GM21717 (cell line): ENCODE results near the gene SAPCD1.

Experiments
- ATAC-seq: cut with Tn5 transposase; IDR thresholded peaks from one replicate; pipeline ENCODE4 v1.9.1; 2021; ENCODE audit warnings: mild to moderate bottlenecking, moderate library complexity; ENCODE audit not compliant: unreplicated experiment

Gene SAPCD1

DNA sequence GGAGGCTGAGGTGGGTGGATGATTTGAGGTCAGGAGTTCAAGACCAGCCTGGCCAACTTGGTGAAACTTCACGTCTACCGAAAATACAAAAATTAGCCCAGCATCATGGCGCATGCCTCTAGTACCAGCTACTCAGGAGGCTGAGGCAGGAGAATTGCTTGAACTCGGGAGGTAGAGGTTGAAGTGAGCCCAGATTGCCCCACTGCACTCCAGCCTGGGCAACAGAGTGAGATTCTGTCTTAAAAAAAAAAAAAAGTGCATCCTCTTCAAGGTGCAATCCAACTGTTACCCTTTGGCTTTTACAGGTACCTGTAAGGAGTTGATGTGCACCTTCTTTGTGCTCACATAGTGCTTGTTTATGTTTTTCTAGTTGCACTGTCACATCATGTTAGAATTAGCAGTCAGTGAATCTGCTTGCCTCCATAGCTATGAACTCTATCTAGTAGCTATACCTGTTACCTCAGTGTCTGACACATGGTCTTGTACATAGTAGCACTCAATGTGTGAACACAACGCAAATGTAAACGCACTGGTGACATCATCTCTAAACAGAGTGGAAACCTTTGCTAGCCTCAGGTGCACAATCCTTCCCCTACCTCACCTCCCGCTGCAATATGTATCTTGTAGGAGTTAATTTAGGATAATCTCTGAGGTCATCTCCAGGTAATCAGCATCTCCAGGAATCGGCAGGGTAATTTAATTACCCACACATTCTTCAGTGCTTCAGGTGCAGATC, 13.0 kb upstream of the SAPCD1 start:
- no peak for ATAC-seq

DNA sequence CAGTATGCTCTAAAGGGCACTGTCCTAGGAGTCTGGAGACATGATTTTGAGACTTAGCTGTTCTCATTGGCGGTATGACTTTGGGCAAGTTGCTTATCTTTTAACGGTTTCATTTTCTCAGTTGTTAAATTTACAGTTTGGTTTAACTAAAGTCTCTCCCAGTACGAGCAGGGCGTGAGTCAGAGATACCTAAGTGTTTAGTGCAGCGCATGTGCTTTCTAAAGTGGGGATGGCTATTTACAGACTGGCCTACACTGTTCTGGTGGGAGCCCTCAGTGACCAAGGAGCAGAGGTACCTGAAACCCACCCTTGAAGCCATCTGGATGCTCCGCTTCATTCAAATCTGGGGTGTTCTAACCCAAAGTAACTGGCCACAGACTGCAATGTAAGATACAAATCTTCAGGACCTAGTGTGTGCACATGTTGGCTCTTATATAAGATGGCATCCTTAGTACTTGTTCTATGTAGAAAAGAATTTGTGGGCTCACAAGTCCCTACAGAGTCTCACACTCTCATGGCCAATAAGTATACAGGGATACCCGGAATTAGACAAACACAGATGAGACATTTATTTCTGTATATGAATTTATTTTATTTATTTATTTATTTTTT, 11.9 kb upstream of the SAPCD1 start:
- no peak for ATAC-seq

DNA sequence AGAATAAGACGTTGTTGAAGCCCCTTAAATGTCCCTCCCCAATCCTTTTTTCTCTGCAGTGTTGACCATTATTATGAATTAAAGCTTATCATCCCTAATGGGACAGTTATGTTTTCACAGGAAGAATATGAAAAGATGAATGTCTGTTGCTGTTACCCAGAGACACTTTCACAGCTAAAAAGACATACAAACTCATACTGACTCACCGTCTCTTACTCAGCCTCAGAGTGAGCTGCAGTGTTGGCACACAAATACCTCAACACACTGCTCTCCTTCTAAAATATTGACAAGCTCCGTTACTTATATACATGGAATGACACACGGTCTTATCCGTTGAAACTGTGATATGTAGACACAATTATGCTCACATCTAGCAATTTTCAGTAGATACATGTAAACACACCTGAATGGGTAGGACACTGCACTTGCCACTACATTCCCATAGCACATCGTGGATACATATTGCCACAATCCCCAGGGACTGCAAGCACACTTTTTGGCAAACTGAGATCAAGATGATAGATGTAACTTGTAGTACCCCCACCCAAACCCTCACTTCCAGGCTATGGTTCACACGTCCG, 9.6 kb upstream of the SAPCD1 start:
- no peak for ATAC-seq

DNA sequence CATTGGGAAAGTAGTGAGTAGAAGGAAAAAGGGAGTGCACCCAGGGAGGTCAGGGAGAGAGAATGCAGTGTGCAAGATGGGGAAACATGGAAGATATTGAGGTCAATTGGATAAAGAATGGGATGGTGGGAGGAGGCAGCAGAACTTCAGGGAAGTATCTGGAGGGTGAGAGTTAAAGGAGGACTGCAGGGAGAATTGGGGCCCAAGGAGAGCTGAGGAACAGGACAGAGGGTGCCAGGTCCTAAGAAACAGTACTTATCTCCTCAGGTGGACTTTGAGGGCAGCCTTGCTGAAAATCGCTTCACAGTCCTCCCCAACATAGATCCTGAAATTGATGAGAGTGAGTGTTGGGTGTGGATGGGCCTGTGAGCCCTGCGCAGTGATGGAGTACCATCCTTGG, 4.2 kb upstream of the SAPCD1 start:
- ATAC-seq, result no peak

DNA sequence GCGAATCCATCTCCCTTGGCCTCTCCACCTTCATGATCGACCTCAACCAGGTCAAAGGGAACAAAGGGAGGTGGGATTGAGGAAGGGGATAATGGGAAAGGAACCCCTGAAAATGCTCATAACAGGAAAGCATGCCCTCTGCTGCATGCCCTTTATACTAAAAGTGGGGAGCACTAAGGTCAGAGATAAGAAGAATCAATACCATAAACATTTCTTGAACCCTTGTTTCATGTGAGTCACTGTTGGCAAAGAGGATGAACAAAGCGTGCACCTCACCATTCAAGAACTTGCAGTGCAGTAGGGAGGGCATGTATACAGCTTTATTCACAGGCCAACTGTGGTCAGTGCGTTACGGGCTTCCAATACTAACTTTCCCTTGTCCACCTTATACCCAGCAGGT, 1.7 kb upstream of the SAPCD1 start:
- no peak for ATAC-seq

DNA sequence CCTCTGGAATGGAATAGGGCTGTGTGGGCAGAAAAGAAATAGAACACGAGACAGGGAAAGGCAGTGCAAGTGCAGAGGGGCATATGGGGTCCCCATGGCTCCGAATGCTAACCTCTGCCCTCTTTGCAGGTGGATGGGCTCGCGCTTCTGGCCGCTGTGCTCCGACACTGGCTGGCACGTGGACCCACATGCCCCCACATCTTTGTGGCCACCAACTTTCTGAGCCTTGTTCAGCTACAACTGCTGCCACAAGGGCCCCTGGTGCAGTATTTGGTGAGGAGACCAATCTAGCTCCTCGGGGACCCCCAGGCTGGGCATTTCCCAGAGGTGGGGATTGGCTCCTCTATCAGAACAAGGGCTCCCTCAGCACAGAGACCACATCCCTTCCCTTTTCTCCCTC, 1.1 kb upstream of the SAPCD1 start:
- ATAC-seq, result no peak

DNA sequence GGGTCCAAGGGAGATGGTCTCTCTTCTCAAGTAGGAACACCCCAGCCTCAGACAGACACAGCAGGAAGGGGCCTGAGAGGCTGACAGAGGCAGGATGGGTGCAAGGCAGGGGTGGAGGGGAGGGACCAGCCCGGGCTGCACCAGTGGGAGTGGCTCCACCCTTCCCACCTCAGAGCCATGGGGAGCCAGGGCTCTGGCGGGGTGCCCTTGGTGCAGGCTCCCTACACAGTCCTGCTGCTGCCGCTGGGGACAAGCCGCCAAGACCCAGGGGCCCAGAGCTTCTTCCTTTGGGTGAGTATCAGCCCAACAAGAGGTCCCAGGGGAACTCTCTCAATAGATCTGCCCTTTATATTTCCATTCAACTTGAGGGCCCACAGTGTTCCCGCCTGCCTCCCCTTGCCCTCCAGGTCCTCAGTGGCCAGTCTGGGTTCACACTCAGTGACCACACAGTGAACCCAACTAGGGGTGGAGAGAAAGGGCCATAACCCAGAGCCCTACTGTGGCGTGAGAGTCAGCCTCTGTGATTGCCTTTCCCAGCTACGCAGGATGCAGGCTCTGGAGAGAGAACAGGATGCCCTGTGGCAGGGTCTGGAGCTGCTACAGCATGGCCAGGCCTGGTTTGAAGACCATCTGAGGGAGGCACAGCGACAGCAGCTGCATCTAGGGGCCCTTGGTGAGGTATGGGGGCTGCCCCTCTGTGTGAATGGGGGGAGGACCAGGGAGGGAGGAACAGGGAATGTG, 592 bp downstream of the SAPCD1 start:
- no peak for ATAC-seq

DNA sequence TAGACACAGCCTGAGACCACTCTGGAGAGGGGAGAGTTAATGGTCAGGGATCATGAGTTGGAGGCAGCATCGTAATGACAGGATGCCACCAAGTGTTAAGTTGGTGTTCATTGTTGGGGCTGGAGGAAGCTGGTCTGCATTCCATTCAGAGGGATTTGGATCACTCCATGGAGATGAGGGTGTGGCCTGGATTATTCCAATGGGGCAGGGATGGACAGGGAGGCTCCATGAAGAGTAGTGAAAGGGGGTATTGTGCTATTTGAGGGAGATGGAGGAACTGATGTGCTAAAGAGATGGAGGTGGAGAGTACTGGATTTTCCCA, 1.1 kb downstream of the SAPCD1 start:
- no peak for ATAC-seq

DNA sequence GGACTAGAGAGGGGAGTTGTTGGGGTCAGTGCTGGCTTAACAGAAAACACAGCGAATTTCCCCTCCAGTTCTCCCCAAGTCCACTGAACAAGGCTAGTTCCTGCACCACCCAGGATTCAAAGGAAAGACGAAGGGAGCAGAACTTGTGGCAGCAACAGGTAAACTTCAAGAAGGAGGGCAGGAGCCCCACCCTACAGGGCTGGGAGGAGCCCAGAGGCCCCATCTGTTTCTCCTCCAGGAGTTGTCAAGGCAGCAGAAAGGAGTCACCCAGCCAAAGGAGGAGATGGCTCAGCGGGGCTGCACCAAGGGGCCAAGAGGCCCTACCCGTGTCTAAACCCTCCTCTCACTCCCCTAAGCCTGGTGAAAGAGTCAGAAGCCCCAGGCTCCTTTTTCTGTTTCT, 1.7 kb downstream of the SAPCD1 start:
- no peak for ATAC-seq

DNA sequence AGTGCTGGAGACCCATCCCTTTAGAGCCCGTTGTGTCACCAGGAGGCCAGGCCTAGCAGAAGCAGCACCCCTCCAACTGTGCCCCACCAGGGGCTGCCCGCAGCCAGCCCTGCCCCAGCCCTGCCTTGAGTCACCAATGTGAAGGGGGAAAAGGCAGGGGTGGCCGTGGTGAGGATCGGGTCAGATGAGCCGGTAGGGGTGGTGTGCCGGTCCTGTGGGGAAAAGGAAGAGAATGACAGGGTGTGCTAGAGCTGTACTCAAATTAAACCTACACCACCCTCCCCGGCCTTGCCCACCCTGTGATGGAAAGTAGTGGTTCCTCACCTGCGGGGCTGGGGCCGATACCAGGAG, 3.1 kb downstream of the SAPCD1 start:
- no peak for ATAC-seq

DNA sequence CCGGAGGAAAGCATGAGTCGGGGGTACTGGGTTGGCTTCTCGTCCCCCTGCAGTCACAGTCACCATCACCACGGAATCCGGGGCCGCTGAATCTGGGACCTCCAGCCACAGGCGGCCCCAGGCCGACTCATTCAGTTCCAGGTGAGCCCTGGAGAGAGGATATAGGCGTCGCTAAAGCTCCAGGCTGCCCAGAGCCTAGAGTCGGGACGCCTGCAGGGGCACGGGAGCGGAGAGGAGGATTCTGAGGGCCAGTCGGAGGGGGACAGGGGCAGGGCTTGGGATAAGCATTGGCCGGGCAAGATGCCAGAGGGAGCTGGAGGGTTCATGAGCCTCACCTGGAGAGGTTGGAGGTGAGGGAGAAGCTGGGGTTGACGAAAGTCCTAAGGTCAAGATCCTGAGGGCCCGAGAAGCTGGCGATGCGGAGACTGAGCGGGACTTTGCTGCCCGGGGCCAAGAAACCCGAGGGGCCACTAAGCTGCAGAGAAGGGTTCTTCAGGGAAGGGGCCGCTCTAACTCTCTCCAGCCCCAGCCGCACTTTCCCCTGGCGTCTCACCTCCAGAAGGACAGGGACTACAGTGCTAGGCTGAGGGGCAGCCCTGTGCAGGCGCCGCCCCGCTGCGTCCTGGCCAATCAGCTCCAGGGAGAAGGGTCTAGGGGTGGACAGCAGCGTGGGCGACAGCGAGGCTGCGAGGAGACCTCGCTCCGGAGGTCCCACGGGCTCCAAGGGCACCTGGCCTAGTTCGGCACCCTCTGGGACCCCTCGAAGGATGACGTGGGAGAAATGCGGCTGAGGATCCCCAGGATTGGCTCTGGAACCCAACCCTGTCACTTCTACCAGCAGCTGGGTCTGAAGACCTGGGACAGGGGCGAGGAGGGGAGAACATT, 3.7 kb downstream of the SAPCD1 start:
- no peak for ATAC-seq

DNA sequence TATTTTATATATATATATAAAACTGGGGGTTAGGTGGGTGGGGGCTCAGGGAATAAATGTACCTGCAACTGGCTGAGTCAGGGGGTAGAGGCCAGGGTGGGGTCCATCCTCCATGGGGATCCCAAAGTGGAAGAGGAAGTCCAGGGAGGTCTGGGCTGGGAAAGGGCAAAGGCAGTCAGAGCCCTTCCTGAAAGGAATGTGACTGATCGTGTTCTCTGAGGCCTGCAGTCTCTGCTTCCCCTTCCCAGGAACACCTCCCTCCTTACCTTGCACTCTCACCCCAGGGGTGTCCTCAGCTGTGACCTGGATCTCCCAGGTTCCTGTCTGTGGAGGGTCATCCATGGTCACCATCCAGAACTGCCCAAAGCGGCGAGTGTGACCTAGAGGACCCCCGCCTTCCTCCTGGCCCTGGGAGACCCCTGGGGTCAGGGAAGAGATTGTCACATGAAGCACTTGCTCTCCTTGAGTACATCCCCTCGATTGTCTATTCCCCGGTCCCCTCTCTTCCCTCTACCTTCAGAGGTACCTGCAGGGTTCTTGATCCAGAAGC, 4.7 kb downstream of the SAPCD1 start:
- ATAC-seq, result no peak

DNA sequence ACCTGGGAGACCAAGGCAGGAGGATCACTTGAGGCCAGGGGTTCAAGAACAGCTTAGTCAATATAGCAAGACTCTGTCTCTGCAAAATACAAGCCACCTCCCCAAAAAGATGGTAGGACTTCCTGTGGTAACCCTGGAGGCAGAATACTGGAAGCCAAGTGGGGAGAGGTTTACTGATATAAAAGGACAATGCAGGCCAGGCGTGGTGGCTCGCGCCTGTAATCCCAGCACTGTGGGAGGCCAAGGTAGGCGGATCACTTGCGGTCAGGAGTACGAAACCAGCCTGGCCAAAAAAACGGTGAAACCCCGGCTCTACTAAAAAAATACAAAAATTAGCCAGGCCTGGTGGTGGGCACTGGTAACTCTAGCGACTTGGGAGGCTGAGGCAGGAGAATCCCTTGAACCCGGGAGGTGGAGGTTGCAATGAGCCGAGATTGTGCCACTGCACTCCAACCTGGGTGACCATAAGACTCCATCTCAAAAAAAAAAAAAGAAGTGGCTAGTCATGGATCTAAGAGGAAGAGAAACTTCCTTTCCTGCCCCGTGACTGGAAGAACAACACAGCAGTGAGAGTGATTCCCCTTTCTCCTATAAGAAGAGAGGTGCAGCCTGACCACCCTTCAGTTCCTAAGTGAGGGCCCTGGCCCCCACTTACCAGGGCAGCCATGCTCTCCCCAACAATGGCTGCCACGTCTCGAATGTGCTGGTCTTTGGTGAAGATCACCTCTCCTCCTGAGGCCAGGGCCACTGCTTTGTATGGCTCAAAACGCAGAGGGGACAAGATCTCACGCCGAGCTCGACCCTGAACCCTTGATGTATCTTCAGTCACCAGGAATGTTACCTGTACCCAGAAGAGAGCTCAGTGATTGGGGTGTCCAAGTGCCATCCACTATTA, 6.2 kb downstream of the SAPCD1 start:
- no peak for ATAC-seq

DNA sequence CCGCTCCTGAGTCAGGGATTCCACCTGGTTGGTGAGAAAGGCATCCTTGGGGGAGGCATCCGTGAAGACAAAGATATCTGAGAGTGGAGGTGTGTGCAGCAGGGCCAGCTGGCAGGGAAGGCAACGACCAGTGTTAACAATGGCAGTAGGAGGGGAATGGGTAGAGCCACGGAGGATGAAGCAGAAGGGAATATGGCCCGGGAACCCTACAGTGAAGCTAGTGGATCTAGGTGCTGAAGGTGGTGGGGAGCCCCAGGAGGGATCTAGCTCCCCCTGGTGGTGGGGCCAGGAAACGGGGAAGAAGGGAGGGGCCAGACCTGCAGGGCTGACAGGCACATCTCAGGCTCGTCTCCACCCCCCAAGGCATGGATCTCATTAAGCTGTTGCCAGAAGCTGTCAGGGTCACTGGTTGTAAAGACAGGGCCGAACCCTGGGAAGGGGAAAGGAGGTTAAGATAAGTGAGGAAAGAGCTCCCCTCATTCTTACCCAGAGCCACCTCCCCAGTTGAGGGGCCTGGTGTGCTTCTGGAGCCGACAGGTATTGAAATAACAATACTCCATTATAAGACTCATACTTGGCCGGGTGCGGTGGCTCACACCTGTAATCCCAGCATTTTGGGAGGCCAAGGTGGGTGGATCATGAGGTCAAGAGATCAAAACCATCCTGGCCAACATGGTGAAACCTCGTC, 7.4 kb downstream of the SAPCD1 start:
- ATAC-seq, result no peak

DNA sequence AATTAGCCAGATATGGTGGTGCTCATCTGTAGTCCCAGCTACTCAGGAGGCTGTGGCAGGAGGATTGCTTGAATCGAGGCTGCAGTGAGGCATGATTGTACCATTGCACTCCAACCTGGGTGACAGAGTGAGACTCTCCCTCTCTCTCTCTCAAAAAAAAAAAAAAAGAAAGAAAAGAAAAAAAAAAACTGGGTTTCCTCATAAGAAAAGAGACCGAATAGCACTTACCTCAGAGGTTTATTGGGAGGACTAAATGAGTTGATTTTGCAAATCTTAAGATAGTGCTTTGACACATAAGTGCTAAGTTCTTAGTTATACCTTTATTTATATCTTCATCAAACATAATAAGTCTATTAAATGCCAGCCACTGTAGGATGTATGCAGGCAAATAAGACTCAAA, 8.4 kb downstream of the SAPCD1 start:
- ATAC-seq, result no peak

DNA sequence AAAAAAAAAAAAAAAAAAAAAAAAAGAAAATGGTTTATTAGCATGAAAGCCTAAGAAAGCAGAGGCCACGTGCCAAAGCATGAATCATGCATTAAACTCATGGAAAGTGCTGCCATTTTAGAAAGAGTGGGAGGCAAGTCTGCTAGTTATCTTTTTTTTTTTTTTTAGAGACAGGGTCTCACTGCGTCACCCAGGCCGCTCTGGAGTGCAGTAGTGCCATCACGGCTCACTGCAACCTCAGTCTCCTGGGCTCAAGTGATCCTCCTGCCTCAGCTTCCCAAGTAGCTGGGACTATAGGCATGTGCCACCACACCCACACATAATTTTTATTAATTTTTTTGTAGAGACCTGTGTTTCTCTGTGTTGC, 9.5 kb downstream of the SAPCD1 start:
- ATAC-seq, result no peak

DNA sequence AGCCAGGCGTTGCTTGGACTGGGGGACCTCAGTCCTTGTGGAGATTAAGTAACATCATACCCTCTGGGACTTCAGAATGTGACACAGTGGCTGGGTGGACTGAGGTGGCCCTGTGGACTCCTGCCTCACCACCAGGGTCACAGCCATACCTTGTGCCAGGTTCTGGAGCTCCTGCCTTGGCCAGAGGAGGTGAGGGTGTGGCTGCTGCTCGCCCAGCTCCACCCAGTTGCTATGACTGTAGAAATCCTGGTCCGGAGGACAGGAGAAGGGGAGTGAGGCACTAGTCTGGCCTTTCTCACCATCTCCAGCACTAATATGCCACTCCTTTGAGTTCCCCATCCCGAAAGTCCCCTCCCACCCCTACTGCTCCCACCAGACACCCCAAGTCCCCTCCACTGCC, 12.7 kb downstream of the SAPCD1 start:
- ATAC-seq, result no peak

DNA sequence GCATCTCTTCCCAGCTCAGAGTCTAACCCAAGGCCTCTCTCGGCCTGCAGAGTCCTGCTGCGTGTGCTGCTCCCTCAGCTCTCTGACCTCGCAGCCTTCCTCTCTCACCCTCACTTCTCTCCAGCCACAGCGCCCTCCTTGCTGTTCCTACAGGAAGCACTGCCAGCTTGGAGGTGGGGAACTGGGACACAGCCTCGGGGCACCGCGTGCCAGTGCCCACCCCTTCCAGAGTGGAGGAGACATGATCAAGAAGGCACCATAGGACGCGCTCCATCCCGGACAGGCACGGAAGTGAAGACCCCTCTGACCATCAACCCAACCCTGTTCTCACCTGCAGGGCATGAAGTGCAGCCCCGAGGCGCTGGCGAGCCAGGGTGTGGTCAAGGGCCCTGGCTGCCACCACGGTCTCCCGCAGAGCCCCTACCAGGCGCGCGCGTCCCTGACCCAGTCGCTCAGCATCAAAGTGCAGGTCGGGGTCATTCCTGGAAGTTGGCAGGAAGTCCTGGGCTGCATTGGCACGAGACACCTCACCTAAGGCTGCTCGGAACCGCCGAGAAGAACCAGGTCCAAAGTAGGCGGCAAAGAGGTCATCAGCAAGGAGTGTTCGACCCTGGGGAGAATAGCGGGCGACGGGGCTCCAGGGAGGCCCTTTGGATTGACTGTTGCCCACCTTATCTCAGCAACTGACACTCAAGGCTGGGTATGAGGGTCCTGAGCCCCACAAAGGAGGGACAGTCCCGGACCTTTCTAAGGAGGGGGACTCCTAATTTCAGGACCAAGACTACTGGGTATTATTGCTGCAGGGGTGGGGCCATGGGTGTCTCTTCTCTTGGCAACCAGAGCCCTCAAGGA, 13.4 kb downstream of the SAPCD1 start:
- ATAC-seq, result no peak
